T-cell (primary cell): Measurements from ENCODE around the gene MAGI3. TPM values are rescaled to one million over a fixed set of nuclear protein-coding genes. Genes with fewer than 3 reads are reported as not detected.

Experiments
- ATAC-seq, 4 experiments: fragments of 200-7000 bp in 3 of 4; fragments of 150-1000 bp in 1 of 4; cut with Tn5 transposase; replicated peaks in 1 of 4; 1 replicate in 3 of 4; 2 replicates in 1 of 4; pipeline ENCODE4 v1.10.0; 2021; ENCODE audit warnings: moderate library complexity in 3 of 4, mild to moderate bottlenecking in 2 of 4, moderate number of reproducible peaks in 1 of 4
- CTCF ChIA-PET, 2 donors: fragments of 300-600 bp; sonication (Branson Sonifier 250); formaldehyde crosslinking; loops; one replicate each; lab custom pipeline; 2022; ENCODE audit warnings: antibody characterized with exemption in 2 of 2; lab: Charles Lee
- POLR2A ChIA-PET, 2 donors: fragments of 300-600 bp; sonication (Branson Sonifier 250); formaldehyde crosslinking; loops; one replicate each; lab custom pipeline; 2022; ENCODE audit warnings: antibody characterized with exemption in 2 of 2; lab: Charles Lee
- DNase-seq, 35 experiments: peaks; one replicate each; pipeline versions ENCODE4 v3.0.0 to v3.0.0-alpha.2; 2013 to 2023
- H3K27ac ChIP-seq: one replicate; pipeline ENCODE4 v1.5.1; 2013; ENCODE audit warnings: low read length
- H3K27me3 ChIP-seq, 2 experiments: replicated peaks in 1 of 2; 1 replicate in 1 of 2; 2 replicates in 1 of 2; pipeline versions ENCODE4 v1.6.1 to v1.7.0; 2013; ENCODE audit warnings: low read length in 1 of 2, mixed read lengths in 1 of 2; ENCODE audit not compliant: control insufficient read depth in 2 of 2, insufficient read depth in 2 of 2; ENCODE audit errors: extremely low read depth in 1 of 2
- H3K36me3 ChIP-seq, 2 donors: 1 replicate in 1 of 2; 2 replicates in 1 of 2; pipeline versions ENCODE4 v1.6.1 to v1.7.0; 2013; ENCODE audit warnings: low read length in 1 of 2; ENCODE audit not compliant: control insufficient read depth in 2 of 2, insufficient read depth in 1 of 2; ENCODE audit errors: extremely low read depth in 1 of 2
- H3K4me1 ChIP-seq, 2 experiments: 1 replicate in 1 of 2; 2 replicates in 1 of 2; pipeline versions ENCODE4 v1.6.1 to v1.7.0; 2013; ENCODE audit warnings: low read length in 2 of 2, mixed read lengths in 1 of 2; ENCODE audit not compliant: insufficient read depth in 2 of 2, control insufficient read depth in 1 of 2; ENCODE audit errors: extremely low read depth in 1 of 2
- H3K4me3 ChIP-seq, 2 donors: 1 replicate in 1 of 2; 2 replicates in 1 of 2; pipeline versions ENCODE4 v1.5.1 to v1.7.0; 2013; ENCODE audit warnings: mild to moderate bottlenecking in 2 of 2, low read length in 1 of 2, moderate library complexity in 1 of 2; ENCODE audit not compliant: control insufficient read depth in 1 of 2; ENCODE audit errors: extremely low read depth in 1 of 2
- H3K9me3 ChIP-seq: 2 replicates; pipeline ENCODE4 v1.7.0; 2013
- H3K27ac Mint-ChIP-seq, 2 donors: one replicate each; pipeline ENCODE4 v1.8.0; 2020 to 2021; ENCODE audit warnings: mild to moderate bottlenecking in 2 of 2, mixed read lengths in 2 of 2
- H3K27me3 Mint-ChIP-seq, 2 donors: one replicate each; pipeline ENCODE4 v1.8.0; 2021 to 2022; ENCODE audit warnings: mixed read lengths in 2 of 2
- H3K36me3 Mint-ChIP-seq: one replicate; pipeline ENCODE4 v1.8.0; 2021; ENCODE audit warnings: mixed read lengths
- H3K4me1 Mint-ChIP-seq, 3 donors: one replicate each; pipeline ENCODE4 v1.8.0; 2020 to 2022; ENCODE audit warnings: mixed read lengths in 3 of 3, mild to moderate bottlenecking in 1 of 3
- H3K4me3 Mint-ChIP-seq, 3 donors: one replicate each; pipeline ENCODE4 v1.8.0; 2020 to 2022; ENCODE audit warnings: mild to moderate bottlenecking in 3 of 3, mixed read lengths in 3 of 3, moderate library complexity in 3 of 3
- H3K9me3 Mint-ChIP-seq, 3 donors: one replicate each; pipeline ENCODE4 v1.8.0; 2020 to 2022; ENCODE audit warnings: mixed read lengths in 3 of 3
- WGBS: methylation state at CpG from one replicate; pipeline ENCODE4 v1.1.5; 2013; ENCODE audit warnings: missing lambda C conversion rate; ENCODE audit not compliant: insufficient coverage; 5-methylcytosine and 5-hydroxymethylcytosine counted together
- total RNA-seq, 35 experiments: library from RNA in 6 of 35; stranded (reverse) in 6 of 35; fragments of 120-200 nt in 1 of 35; gene quantifications; one replicate each; pipeline versions ENCODE4 v1.2.1 to v1.2.4 and lab custom pipeline; 2013 to 2026

MAGI3 gene
- total RNA-seq, 5 donors from 2014 or later (not counting 1 experiment from before 2014, with no cell fraction given) = 4.5 to 8.1 (median 5.6) TPM

GRCh38 chr1:113605146-113605545, 214.8 kb downstream of the MAGI3 start:
- Histone ChIP-seq H3K4me1 (no peaks in the 10 kb centered on the region), H3K4me3 (no peak overlapping the region), H3K36me3 (no peaks in the 10 kb centered on the region), H3K27me3 (no peaks in the 10 kb centered on the region), H3K9me3 (no peaks in the 10 kb centered on the region), H3K27ac (no peak overlapping the region)
- H3K4me3 Mint-ChIP-seq = no peak overlapping the region
- H3K27me3 Mint-ChIP-seq = no peaks in the 10 kb centered on the region
- H3K36me3 Mint-ChIP-seq = peaks cover 1% of the 10 kb centered on the region
- POLR2A ChIA-PET = no interaction called here
- DNase-seq (no peak), ATAC-seq (no peak)
- peaks cover 0 to 19% (median 4%) of the 10 kb centered on the region in 3 donors for H3K9me3 Mint-ChIP-seq
- CTCF ChIA-PET = interaction anchor here in 1 of 2 donors (0.6 kb wide), 1 partner anchor 343 kb away, joined by 3 read pairs; no protein-coding TSS in a partner anchor
- H3K4me1 Mint-ChIP-seq = no peaks in the 10 kb centered on the region
- no peak overlapping the region for H3K27ac Mint-ChIP-seq

DNA sequence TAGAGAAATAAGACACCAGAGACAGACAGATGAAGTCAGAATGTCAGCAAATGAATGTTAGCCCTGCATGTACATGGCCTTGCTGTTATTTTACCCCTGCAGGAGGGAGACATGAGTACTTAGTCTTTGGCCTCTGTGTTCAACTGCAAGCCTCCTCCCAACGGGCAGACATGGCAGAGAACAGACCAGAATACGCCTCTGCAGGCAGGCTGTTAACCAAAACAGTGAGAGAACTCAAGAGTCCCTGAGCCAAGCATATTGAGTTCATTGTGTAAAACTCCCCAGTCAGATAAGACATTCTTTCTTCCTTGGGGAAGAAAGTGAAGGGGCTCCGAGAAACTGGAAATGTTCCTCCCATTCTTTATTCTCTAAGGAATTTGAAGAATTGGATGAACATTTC, 218.1 kb downstream of the MAGI3 start:
- no peak overlapping the region for H3K4me3 Mint-ChIP-seq
- no peak for ATAC-seq
- H3K27ac Mint-ChIP-seq = no peak overlapping the region
- CTCF ChIA-PET = no interaction called here
- H3K9me3 ChIP-seq = no peaks in the 10 kb centered on the region
- peaks cover 10% of the 10 kb centered on the region for H3K36me3 Mint-ChIP-seq
- H3K4me1 Mint-ChIP-seq = no peaks in the 10 kb centered on the region
- H3K27me3 ChIP-seq = no peaks in the 10 kb centered on the region
- DNase-seq = no peak
- H3K36me3 ChIP-seq = no peaks in the 10 kb centered on the region
- no peaks in the 10 kb centered on the region for H3K4me1 ChIP-seq
- no peaks in the 10 kb centered on the region for H3K27me3 Mint-ChIP-seq
- no CpG with 5 or more reads among the region's 3 CpGs for WGBS
- peaks cover 0 to 6% (median 0%) of the 10 kb centered on the region in 3 donors for H3K9me3 Mint-ChIP-seq
- POLR2A ChIA-PET = no interaction called here
- no peak overlapping the region for H3K27ac ChIP-seq
- no peak overlapping the region for H3K4me3 ChIP-seq

DNA sequence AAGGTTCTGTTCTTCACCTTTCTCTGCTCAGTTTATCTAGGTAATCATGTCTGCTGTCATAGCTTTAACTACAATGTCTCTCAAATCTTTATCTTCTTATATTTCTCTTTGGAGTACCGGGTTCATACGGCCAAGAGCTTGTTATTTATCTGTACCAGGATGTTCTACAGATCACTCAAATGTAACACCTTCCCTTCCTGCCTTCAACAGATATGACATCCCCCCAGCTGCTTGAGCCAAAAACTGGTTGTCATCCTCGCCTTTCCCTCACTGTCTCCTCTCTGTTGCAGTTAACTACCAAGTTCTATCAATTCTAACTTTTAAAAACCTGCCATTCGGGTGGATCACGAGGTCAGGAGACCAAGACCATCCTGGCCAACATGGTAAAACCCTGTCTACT, 220.1 kb downstream of the MAGI3 start:
- H3K27me3 Mint-ChIP-seq = no peaks in the 10 kb centered on the region
- H3K27ac ChIP-seq = no peak overlapping the region
- H3K4me1 ChIP-seq = no peaks in the 10 kb centered on the region
- H3K9me3 Mint-ChIP-seq = no peaks in the 10 kb centered on the region
- WGBS = 88% methylated on average over 5 of the region's 5 CpGs
- no peak overlapping the region for H3K4me3 Mint-ChIP-seq
- ATAC-seq (no peak), DNase-seq (no peak)
- H3K9me3 ChIP-seq = no peaks in the 10 kb centered on the region
- no peak overlapping the region for H3K4me3 ChIP-seq
- ChIA-PET CTCF (no interaction called here), POLR2A (no interaction called here)
- H3K27ac Mint-ChIP-seq = no peak overlapping the region
- H3K36me3 ChIP-seq = no peaks in the 10 kb centered on the region
- H3K27me3 ChIP-seq = no peaks in the 10 kb centered on the region
- H3K4me1 Mint-ChIP-seq = no peaks in the 10 kb centered on the region
- H3K36me3 Mint-ChIP-seq = peaks cover 10% of the 10 kb centered on the region

GRCh38 chr1:113615425-113615824, 225.1 kb downstream of the MAGI3 start:
- Histone ChIP-seq H3K27me3 (no peaks in the 10 kb centered on the region), H3K4me1 (no peaks in the 10 kb centered on the region), H3K9me3 (no peaks in the 10 kb centered on the region), H3K36me3 (no peaks in the 10 kb centered on the region), H3K27ac (no peak overlapping the region), H3K4me3 (no peak overlapping the region)
- Mint-ChIP-seq H3K9me3 (no peaks in the 10 kb centered on the region), H3K4me3 (no peak overlapping the region), H3K4me1 (no peaks in the 10 kb centered on the region), H3K27me3 (no peaks in the 10 kb centered on the region), H3K36me3 (peaks cover 13% of the 10 kb centered on the region), H3K27ac (no peak overlapping the region)
- CTCF ChIA-PET = no interaction called here
- no peak for ATAC-seq
- POLR2A ChIA-PET = no interaction called here
- DNase-seq = no peak

DNA sequence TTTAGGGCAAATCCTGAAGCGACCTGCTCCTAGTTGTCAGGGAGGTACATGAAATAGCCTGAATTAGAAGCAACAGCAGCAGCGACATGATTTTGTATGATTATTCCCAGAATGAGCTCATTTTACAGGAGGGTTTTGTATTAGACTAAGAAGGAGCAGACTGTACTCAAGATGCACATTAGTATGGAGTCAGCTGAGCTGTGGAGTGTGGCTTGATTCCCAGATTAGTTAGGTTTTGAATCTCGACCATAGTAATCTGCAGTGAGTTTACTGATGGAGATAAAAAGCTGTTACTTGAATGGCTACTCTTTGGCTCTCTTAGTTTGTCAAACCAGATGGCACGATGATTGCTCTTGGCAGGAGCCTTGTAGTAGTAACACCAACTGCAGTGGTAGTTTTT, 225.8 kb downstream of the MAGI3 start:
- ATAC-seq (no peak), DNase-seq (no peak)
- Histone ChIP-seq H3K4me3 (no peak overlapping the region), H3K9me3 (no peaks in the 10 kb centered on the region), H3K36me3 (no peaks in the 10 kb centered on the region), H3K4me1 (no peaks in the 10 kb centered on the region), H3K27me3 (no peaks in the 10 kb centered on the region), H3K27ac (no peak overlapping the region)
- POLR2A ChIA-PET = interaction anchor here in 1 of 2 donors (0.8 kb wide), 1 partner anchor 90 kb away, joined by 10 read pairs; no protein-coding TSS in a partner anchor
- CTCF ChIA-PET = no interaction called here
- 78% methylated on average over 4 of the region's 4 CpGs for WGBS
- H3K27me3 Mint-ChIP-seq = no peaks in the 10 kb centered on the region
- H3K9me3 Mint-ChIP-seq = no peaks in the 10 kb centered on the region
- H3K36me3 Mint-ChIP-seq = peaks cover 16% of the 10 kb centered on the region
- no peak overlapping the region for H3K27ac Mint-ChIP-seq
- H3K4me3 Mint-ChIP-seq = no peak overlapping the region
- no peaks in the 10 kb centered on the region for H3K4me1 Mint-ChIP-seq

DNA sequence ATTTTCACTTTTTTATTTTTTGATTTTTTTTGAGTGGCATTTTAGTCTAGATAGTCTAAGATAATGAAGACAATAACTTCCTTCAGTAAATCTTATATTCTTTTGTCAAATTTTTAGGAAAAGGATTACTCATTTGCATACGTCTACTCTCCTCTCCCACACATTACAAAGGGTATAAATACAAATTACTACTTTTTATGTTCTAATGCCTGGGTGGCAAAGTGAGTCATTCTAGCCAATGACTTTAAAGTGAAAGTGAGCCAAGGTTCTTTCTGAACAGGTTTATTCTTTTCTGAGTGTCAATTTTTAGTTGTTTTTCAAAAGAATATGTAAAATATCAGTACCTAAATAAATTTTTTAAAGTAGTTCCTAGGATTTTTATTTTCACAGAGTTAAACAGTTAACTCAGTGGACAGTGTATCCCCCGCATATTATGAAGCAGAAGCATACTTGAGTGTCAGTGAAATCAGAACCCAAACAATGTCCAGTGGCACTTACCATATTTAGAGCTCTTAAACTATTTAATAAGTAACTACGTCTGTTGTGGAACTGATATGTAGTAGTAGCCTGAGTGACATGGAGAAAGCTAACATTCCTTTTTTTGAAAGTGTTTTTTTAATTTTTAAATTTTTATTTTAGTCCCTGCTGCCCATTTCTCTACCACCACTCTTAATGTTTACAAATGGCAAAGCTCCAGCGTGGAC, 227.3 kb downstream of the MAGI3 start:
- no peaks in the 10 kb centered on the region for H3K4me1 Mint-ChIP-seq
- CTCF ChIA-PET = interaction anchor here in 1 of 2 donors (0.5 kb wide), 1 partner anchor 391 kb away, joined by 3 read pairs; no protein-coding TSS in a partner anchor
- DNase-seq (no peak), ATAC-seq (no peak)
- H3K27me3 Mint-ChIP-seq = no peaks in the 10 kb centered on the region
- Histone ChIP-seq H3K27ac (no peak overlapping the region), H3K36me3 (no peaks in the 10 kb centered on the region), H3K4me3 (no peak overlapping the region), H3K4me1 (no peaks in the 10 kb centered on the region), H3K9me3 (no peaks in the 10 kb centered on the region), H3K27me3 (no peaks in the 10 kb centered on the region)
- H3K9me3 Mint-ChIP-seq = no peaks in the 10 kb centered on the region
- peaks cover 20% of the 10 kb centered on the region for H3K36me3 Mint-ChIP-seq
- H3K4me3 Mint-ChIP-seq = no peak overlapping the region
- WGBS = no CpG with 5 or more reads among the region's 4 CpGs
- POLR2A ChIA-PET = no interaction called here
- no peak overlapping the region for H3K27ac Mint-ChIP-seq
